ENCODE data around the gene SLC22A2.

Gene SLC22A2

GRCh38 chr6:160203522-160203921, 55.1 kb downstream of the SLC22A2 start:
- DNase-seq = no peak

GRCh38 chr6:160203076-160203475, 55.5 kb downstream of the SLC22A2 start:
- DNase-seq = no peak

GRCh38 chr6:160202411-160202810, 56.2 kb downstream of the SLC22A2 start:
- no peak for DNase-seq

- no peak for DNase-seq
These were observed 57.6 kb downstream of the SLC22A2 start for GRCh38 chr6:160201061-160201460.

- DNase-seq = no peak
These were observed 59.9 kb downstream of the SLC22A2 start for GRCh38 chr6:160198606-160199211.

GRCh38 chr6:160197662-160198061, 61.0 kb downstream of the SLC22A2 start:
- DNase-seq = no peak

GRCh38 chr6:160194808-160195207, 63.8 kb downstream of the SLC22A2 start:
- no peak for DNase-seq

- no peak for DNase-seq
These were observed 65.8 kb downstream of the SLC22A2 start for GRCh38 chr6:160192840-160193239.

GRCh38 chr6:160190973-160191372, 67.6 kb downstream of the SLC22A2 start:
- no peak for DNase-seq

- DNase-seq = no peak
These were observed 68.5 kb downstream of the SLC22A2 start for GRCh38 chr6:160190081-160190480.

- DNase-seq = no peak
These were observed 69.8 kb downstream of the SLC22A2 start for GRCh38 chr6:160188773-160189172.

GRCh38 chr6:160180706-160181105, 77.9 kb downstream of the SLC22A2 start:
- no peak for DNase-seq

- DNase-seq = no peak
These were observed 80.3 kb downstream of the SLC22A2 start for GRCh38 chr6:160178271-160178670.

GRCh38 chr6:160177220-160177619, 81.4 kb downstream of the SLC22A2 start:
- DNase-seq = no peak

GRCh38 chr6:160174681-160175080, 83.9 kb downstream of the SLC22A2 start:
- no peak for DNase-seq

GRCh38 chr6:160173806-160174527, 84.7 kb downstream of the SLC22A2 start:
- no peak for DNase-seq

- no peak for DNase-seq
These were observed 85.9 kb downstream of the SLC22A2 start for GRCh38 chr6:160172704-160173103.

- no peak for DNase-seq
These were observed 88.5 kb downstream of the SLC22A2 start for GRCh38 chr6:160170018-160170680.

- no peak for DNase-seq
These were observed 90.8 kb downstream of the SLC22A2 start for GRCh38 chr6:160167604-160168399.

Data from cerebellar nuclear complex (tissue), 1 donor.